ENCODE data around the gene FBL.
A peak's percentile ranks its signal among the peaks of the same experiment; 100 is the strongest.

Gene FBL

DNA sequence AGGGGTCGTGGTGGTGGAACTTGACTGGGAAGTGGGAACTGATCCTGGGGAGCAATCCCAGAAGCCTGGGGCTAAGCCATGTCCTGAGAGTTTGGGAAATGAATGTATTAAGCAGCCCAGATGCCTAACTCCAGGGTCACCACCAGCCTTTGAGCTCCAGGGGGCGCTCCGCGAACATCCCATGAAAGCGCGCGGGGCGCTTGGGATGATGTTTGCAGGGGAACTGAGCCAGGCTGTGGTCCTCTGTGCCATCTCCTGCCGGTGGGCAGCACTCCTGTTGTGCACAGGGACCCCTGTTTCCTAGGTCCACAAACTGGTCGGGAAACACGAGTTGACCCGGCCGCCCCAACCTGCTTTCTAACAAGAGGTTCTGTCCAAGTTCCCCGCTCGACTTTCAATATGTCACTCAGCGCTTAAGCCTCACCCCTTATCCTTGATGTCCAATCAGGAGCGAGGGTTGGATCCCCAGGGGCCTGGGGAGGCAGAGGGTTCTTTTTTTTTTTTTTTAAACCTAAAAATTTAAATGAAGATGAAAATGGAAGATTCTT, 53.1 kb downstream of the FBL start:
- Mint-ChIP-seq H3K27me3 (no peaks in the 10 kb centered on the region), H3K4me3 (peak overlapping the region; percentile 89), H3K9me3 (peaks cover 4% of the 10 kb centered on the region), H3K4me1 (peaks cover 8% of the 10 kb centered on the region), H3K27ac (no peak overlapping the region), H3K36me3 (peaks cover 4% of the 10 kb centered on the region)
- peak; percentile 95 for ATAC-seq (ENCODE audit: low read depth)
- peak; percentile 73 to 76 for DNase-seq (ENCODE audit: low spot score in 2 of 2)

DNA sequence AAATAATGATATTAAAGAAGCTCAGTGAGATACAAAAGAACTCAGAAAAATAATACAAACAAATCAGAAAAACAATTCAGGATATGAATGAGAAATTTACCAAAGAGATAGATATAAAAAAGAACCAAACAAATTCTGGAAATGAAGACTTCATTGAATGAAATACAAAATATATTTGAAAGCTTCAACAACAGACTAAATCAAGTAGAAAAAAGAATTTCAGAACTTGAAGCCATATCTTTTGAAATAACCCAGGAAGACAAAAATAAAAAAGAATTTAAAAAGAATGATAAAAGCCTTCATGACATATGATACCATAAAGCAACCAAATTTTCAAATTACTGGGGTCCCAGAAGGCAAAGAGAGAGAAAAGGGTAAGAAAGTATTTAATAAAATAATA, 57.9 kb downstream of the FBL start:
- Mint-ChIP-seq H3K4me3 (no peak overlapping the region), H3K27me3 (peaks cover 6% of the 10 kb centered on the region), H3K9me3 (peaks cover 6% of the 10 kb centered on the region), H3K4me1 (peaks cover 4% of the 10 kb centered on the region), H3K36me3 (peaks cover 6% of the 10 kb centered on the region), H3K27ac (no peak overlapping the region)
- ATAC-seq (ENCODE audit: low read depth) (no peak), DNase-seq (ENCODE audit: low spot score in 2 of 2) (no peak)
